ENCODE measurements around the gene NXPH4. TPM values are rescaled to one million over a fixed set of nuclear protein-coding genes. Genes with fewer than 3 reads are reported as not detected.
A peak's percentile ranks its signal among the peaks of the same experiment; 100 is the strongest.

The NXPH4 gene
- total and polyA plus RNA-seq, 10 of the 15 experiments (the other 5 are each of a cell fraction or from before 2014, with no cell fraction given) = 0.03 to 0.26 TPM; not detected in 8

DNA sequence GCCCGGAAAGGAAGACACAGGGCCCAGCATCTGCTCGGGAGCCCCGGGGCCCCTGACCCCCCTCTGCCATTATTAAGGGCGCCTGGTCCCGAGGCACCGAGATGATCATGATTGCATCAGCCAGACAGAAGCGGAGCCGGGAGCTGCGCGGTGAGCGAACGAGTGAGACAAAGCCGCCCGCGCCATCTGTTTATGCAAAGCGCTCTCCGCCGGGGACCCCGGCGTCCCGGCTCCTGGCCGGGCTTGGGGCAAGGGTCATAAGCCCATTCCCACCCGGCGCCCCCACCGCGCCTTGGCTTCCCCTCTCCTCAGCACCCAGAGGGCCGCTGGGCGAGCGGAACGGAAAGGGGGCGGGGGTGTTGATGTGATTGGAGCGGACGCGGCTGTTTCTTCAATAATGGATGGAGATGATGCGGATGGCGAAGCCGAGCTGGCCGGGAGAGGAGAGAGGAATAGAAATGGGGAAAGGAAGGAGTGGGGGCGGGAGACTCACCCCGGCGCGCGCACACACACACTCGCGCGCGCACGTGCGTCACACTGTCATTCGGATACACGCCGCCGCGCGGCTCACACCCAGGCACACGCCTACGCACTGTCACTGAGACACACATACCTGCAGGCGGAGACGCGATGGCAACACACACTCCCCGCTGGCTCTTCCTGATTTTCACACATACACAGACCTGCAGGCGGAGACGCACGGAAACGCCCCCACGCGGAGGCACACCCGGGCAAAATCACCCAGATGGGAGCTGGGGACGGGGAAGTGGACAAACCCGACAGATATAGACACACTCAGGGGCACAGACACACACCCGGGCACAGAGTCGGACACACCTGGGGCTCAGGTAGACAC, 23.7 kb downstream of the NXPH4 start:
- intact Hi-C loops (cut with micrococcal nuclease; ENCODE audit: unreplicated experiment) = loop anchor here (5.0 kb wide), 1 partner anchor 118 kb away; no protein-coding TSS in a partner anchor
- RAD21 ChIA-PET (ENCODE audit: unreplicated experiment) = interaction anchor here (0.7 to 14.4 kb wide), 7 partner anchors 10 to 213 kb away, joined by 3 to 85 read pairs (median 5); partner anchors contain the start of genes INHBE, SHMT2 and STAT6
- peak overlapping the region; percentile 68 for H3K4me3 ChIP-seq
- H3K9ac ChIP-seq (ENCODE audit: control insufficient read depth, insufficient read depth, low read length) = peak overlapping the region; percentile 47; the same call in 1 of the 2 replicates
- SMC1A ChIA-PET (ENCODE audit: uncharacterized antibody, unreplicated experiment) = interaction anchor here (0.8 to 8.1 kb wide), 3 partner anchors 11 to 52 kb away, joined by 3 to 55 read pairs (median 11); partner anchors contain the start of gene SHMT2
- peak overlapping the region; percentile 52 for H2AFZ ChIP-seq (ENCODE audit: control insufficient read depth, low read depth, low read length)
- H3K79me2 ChIP-seq (ENCODE audit: control insufficient read depth, insufficient read depth, low read length) = no peaks in the 10 kb centered on the region
- H3K4me2 ChIP-seq (ENCODE audit: control insufficient read depth, insufficient read depth) = peak overlapping the region; percentile 93
- FAIRE-seq = peak; percentile 44
- peaks cover 50% of the 10 kb centered on the region for H3K4me1 ChIP-seq (ENCODE audit: control insufficient read depth, insufficient read depth, low read length)
- H3K27ac ChIP-seq (ENCODE audit: control insufficient read depth, insufficient read depth) = no peak overlapping the region
- CTCF ChIA-PET = interaction anchor here (0.8 to 10.7 kb wide), 10 partner anchors 10 to 365 kb away, joined by 3 to 271 read pairs (median 14); partner anchors contain the start of genes INHBE, SHMT2, STAC3 and STAT6
- DNase-seq (ENCODE audit: low read depth, low spot score) = no peak
- under 1% methylated on average over 63 of the region's 72 CpGs for WGBS (ENCODE audit: insufficient coverage, insufficient replicate concordance, low lambda C conversion rate, missing lambda C conversion rate)
- BruUV-seq (replicated peaks) = no TSS peak
- peak; percentile 18 for ATAC-seq
- no peaks in the 10 kb centered on the region for H3K9me3 ChIP-seq (replicated peaks; ENCODE audit: control insufficient read depth, insufficient read depth, low read length)
- in situ Hi-C loops (cut with MboI) = no loop called here
- POLR2A ChIA-PET = interaction anchor here (1.4 to 2.8 kb wide), 3 partner anchors 10 to 27 kb away, joined by 5 to 15 read pairs (median 7); partner anchors contain the start of gene SHMT2
- peaks cover 2% of the 10 kb centered on the region; the same call in 1 of the 2 replicates for H4K20me1 ChIP-seq (ENCODE audit: control insufficient read depth, insufficient read depth)
- H3K27me3 ChIP-seq (replicated peaks in 1 of 2; ENCODE audit: control insufficient read depth in 2 of 2, insufficient read depth in 2 of 2, low read length in 1 of 2) = peaks cover 5 to 8% of the 10 kb centered on the region in 2 experiments; a peak in 3 of 4 replicates
- H3K36me3 ChIP-seq (ENCODE audit: control insufficient read depth in 2 of 2, insufficient read depth in 2 of 2, low read length in 1 of 2) = no peaks in the 10 kb centered on the region
- TF ChIP-seq EED (IDR thresholded peaks at IDR 0.05; ENCODE audit: low read depth) (0 out of 2 replicates have a peak, but pooled peaks have one; percentile 19), ATF7 (IDR thresholded peaks at IDR 0.05; ENCODE audit: low read depth) (0 out of 2 replicates have a peak, but pooled peaks have one; percentile 7), BHLHE40 (IDR thresholded peaks at IDR 0.05; ENCODE audit: borderline replicate concordance in 1 of 2, low read depth in 2 of 2, low read length in 1 of 2) (peak; percentile 91 to 94), NBN (IDR thresholded peaks at IDR 0.05) (0 out of 2 replicates have a peak, but pooled peaks have one; percentile 30), POLR2A (IDR thresholded peaks at IDR 0.05; ENCODE audit: low read depth, low read length) (peak; percentile 57; the same call in 1 of the 2 replicates), ZNF207 (IDR thresholded peaks at IDR 0.05; ENCODE audit: borderline replicate concordance) (no peak), BRCA1 (IDR thresholded peaks at IDR 0.05; ENCODE audit: low read depth, low read length) (no peak), RB1 (IDR thresholded peaks at IDR 0.05; ENCODE audit: borderline replicate concordance) (no peak), PKNOX1 (IDR thresholded peaks at IDR 0.05) (peak; percentile 43), IKZF1 (conservative IDR thresholded peaks at IDR 0.05) (peak; percentile 42), BCLAF1 (IDR thresholded peaks at IDR 0.05) (no peak), MLLT1 (IDR thresholded peaks at IDR 0.05) (0 out of 2 replicates have a peak, but pooled peaks have one; percentile 15)
- TF ChIP-seq, protein P1, sequence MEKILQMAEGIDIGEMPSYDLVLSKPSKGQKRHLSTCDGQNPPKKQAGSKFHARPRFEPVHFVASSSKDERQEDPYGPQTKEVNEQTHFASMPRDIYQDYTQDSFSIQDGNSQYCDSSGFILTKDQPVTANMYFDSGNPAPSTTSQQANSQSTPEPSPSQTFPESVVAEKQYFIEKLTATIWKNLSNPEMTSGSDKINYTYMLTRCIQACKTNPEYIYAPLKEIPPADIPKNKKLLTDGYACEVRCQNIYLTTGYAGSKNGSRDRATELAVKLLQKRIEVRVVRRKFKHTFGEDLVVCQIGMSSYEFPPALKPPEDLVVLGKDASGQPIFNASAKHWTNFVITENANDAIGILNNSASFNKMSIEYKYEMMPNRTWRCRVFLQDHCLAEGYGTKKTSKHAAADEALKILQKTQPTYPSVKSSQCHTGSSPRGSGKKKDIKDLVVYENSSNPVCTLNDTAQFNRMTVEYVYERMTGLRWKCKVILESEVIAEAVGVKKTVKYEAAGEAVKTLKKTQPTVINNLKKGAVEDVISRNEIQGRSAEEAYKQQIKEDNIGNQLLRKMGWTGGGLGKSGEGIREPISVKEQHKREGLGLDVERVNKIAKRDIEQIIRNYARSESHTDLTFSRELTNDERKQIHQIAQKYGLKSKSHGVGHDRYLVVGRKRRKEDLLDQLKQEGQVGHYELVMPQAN (conservative IDR thresholded peaks at IDR 0.05) = peak; percentile 37; the same call in 1 of the 2 replicates
- TF ChIP-seq, protein P2, sequence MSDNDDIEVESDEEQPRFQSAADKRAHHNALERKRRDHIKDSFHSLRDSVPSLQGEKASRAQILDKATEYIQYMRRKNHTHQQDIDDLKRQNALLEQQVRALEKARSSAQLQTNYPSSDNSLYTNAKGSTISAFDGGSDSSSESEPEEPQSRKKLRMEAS (IDR thresholded peaks at IDR 0.05; ENCODE audit: low read depth, low read length) = peak; percentile 43
